GM23248 (cell line): ENCODE data around the gene DGKE. TPM values are rescaled to one million over a fixed set of nuclear protein-coding genes. Genes with fewer than 3 reads are reported as not detected.

ENCODE experiments used
- DNase-seq: peaks from one replicate; pipeline ENCODE4 v3.0.0-alpha.2; 2015
- H2AFZ ChIP-seq: fragments of 200-600 bp; sonication (generic); 2 replicates; pipeline ENCODE4 v1.6.1; 2016; ENCODE audit warnings: antibody characterized with exemption
- H3F3A ChIP-seq: fragments of 200-600 bp; sonication (generic); 2 replicates; pipeline ENCODE4 v1.6.1; 2016; ENCODE audit warnings: mild to moderate bottlenecking, antibody characterized with exemption, mixed run types; ENCODE audit not compliant: insufficient read depth
- H3K27ac ChIP-seq: fragments of 200-600 bp; sonication (generic); 2 replicates; pipeline ENCODE4 v1.5.1; 2016; ENCODE audit warnings: mild to moderate bottlenecking
- H3K27me3 ChIP-seq: fragments of 200-600 bp; sonication (generic); replicated peaks from 2 replicates; pipeline ENCODE4 v1.6.1; 2016; ENCODE audit warnings: mild to moderate bottlenecking; ENCODE audit not compliant: insufficient read depth
- H3K36me3 ChIP-seq: fragments of 200-600 bp; sonication (generic); 2 replicates; pipeline ENCODE4 v1.6.1; 2016; ENCODE audit warnings: low read depth, mild to moderate bottlenecking
- H3K4me1 ChIP-seq: fragments of 200-600 bp; sonication (generic); 2 replicates; pipeline ENCODE4 v1.6.1; 2016; ENCODE audit warnings: mild to moderate bottlenecking; ENCODE audit not compliant: insufficient read depth
- H3K4me2 ChIP-seq: fragments of 200-600 bp; sonication (generic); one replicate; pipeline ENCODE4 v1.6.1; 2016; ENCODE audit warnings: mild to moderate bottlenecking; ENCODE audit not compliant: unreplicated experiment
- H3K4me3 ChIP-seq: fragments of 200-600 bp; sonication (generic); 2 replicates; pipeline ENCODE4 v1.5.1; 2016; ENCODE audit warnings: mild to moderate bottlenecking
- H3K79me2 ChIP-seq: fragments of 200-600 bp; sonication (generic); 2 replicates; pipeline ENCODE4 v1.6.1; 2016; ENCODE audit warnings: mild to moderate bottlenecking; ENCODE audit not compliant: insufficient read depth
- H3K9ac ChIP-seq: fragments of 200-600 bp; sonication (generic); 2 replicates; pipeline ENCODE4 v1.6.1; 2016; ENCODE audit warnings: mild to moderate bottlenecking
- H3K9me2 ChIP-seq: fragments of 200-600 bp; sonication (generic); 2 replicates; pipeline ENCODE4 v1.6.1; 2016; ENCODE audit warnings: mixed run types, mild to moderate bottlenecking, moderate library complexity; ENCODE audit not compliant: insufficient read depth
- H3K9me3 ChIP-seq: fragments of 200-600 bp; sonication (generic); one replicate; pipeline ENCODE4 v1.6.1; 2017; ENCODE audit warnings: low read depth
- H4K20me1 ChIP-seq: fragments of 200-600 bp; sonication (generic); 2 replicates; pipeline ENCODE4 v1.6.0; 2016; ENCODE audit not compliant: insufficient read depth
- EZH2 ChIP-seq: fragments of 200-600 bp; sonication (generic); IDR thresholded peaks from 2 replicates; pipeline ENCODE4 v1.6.1; 2018; ENCODE audit warnings: antibody characterized with exemption, mild to moderate bottlenecking; ENCODE audit not compliant: insufficient read depth, poor library complexity, severe bottlenecking
- EZH2phosphoT487 ChIP-seq: fragments of 200-600 bp; sonication (generic); IDR thresholded peaks from 2 replicates; pipeline ENCODE4 v1.6.1; 2018; ENCODE audit warnings: antibody characterized with exemption, moderate library complexity, mild to moderate bottlenecking, low read depth; ENCODE audit not compliant: insufficient read depth
- WGBS, 2 experiments: methylation state at CpG; one replicate each; pipeline ENCODE4 v1.1.6; 2015 to 2017; ENCODE audit warnings: low lambda C conversion rate in 2 of 2, low coverage in 1 of 2; ENCODE audit errors: missing lambda C conversion rate in 2 of 2; 5-methylcytosine and 5-hydroxymethylcytosine counted together
- in situ Hi-C: fragments of 300-500 bp; cut with MboI; formaldehyde crosslinking; loops from 2 replicates; pipeline ENCODE4 v1.15.0; 2020
- polyA plus RNA-seq: library from polyadenylated mRNA; unstranded; fragments of >200 nt; fragmentation: Nextera tagmentation; extraction: Ambion mirVana; gene quantifications from 2 replicates; pipeline ENCODE4 v1.2.1, GENCODE V29; 2016
- total RNA-seq: library from RNA; depleted of rRNA; stranded (reverse); fragments of >200 nt; shearing (Covaris generic); gene quantifications from 2 replicates; pipeline ENCODE4 v1.2.3, GENCODE V29; 2014

The DGKE gene
- total and polyA plus RNA-seq, 2 experiments from 2014 or later: 1.9 to 2.8 TPM

- DNase-seq: peak; percentile 75
- no peaks in the 10 kb centered on the region for H4K20me1 ChIP-seq
- no peak overlapping the region for H3K4me2 ChIP-seq
- peaks cover 6% of the 10 kb centered on the region for H3K4me1 ChIP-seq
- 17% methylated on average over 2 of the region's 2 CpGs for WGBS, 2 experiments
- H3K36me3 ChIP-seq: no peaks in the 10 kb centered on the region
- peak overlapping the region; percentile 53 for H3K27ac ChIP-seq
- TF ChIP-seq EZH2: no peak
- TF ChIP-seq EZH2phosphoT487: no peak
- H3K27me3 ChIP-seq: no peaks in the 10 kb centered on the region
- H3K4me3 ChIP-seq: no peak overlapping the region
- in situ Hi-C loops: no loop called here
- no peaks in the 10 kb centered on the region for H3K9me2 ChIP-seq
- H3F3A ChIP-seq: peaks cover 22% of the 10 kb centered on the region
- no peak overlapping the region for H2AFZ ChIP-seq
- no peaks in the 10 kb centered on the region for H3K79me2 ChIP-seq
- H3K9me3 ChIP-seq: no peaks in the 10 kb centered on the region
- no peak overlapping the region for H3K9ac ChIP-seq
Observed at GRCh38 chr17:56867948-56868376, 34.0 kb downstream of the DGKE start.

- Histone ChIP-seq H3F3A (peaks cover 22% of the 10 kb centered on the region), H3K4me2 (no peak overlapping the region), H3K9ac (no peak overlapping the region), H3K4me3 (no peak overlapping the region), H2AFZ (no peak overlapping the region), H3K4me1 (peaks cover 6% of the 10 kb centered on the region), H3K9me3 (no peaks in the 10 kb centered on the region), H3K27me3 (no peaks in the 10 kb centered on the region), H3K79me2 (no peaks in the 10 kb centered on the region), H3K27ac (no peak overlapping the region), H3K36me3 (no peaks in the 10 kb centered on the region), H3K9me2 (no peaks in the 10 kb centered on the region), H4K20me1 (no peaks in the 10 kb centered on the region)
- TF ChIP-seq EZH2phosphoT487: no peak
- TF ChIP-seq EZH2: no peak
- DNase-seq: no peak
- in situ Hi-C loops: no loop called here
- 94 to 96% methylated on average over 3 of the region's 3 CpGs for WGBS, 2 experiments
Observed at GRCh38 chr17:56868716-56869115, 34.8 kb downstream of the DGKE start.

GRCh38 chr17:56870081-56870651, 36.2 kb downstream of the DGKE start:
- no peaks in the 10 kb centered on the region for H3K79me2 ChIP-seq
- TF ChIP-seq EZH2: no peak
- TF ChIP-seq EZH2phosphoT487: no peak
- H3K36me3 ChIP-seq: no peaks in the 10 kb centered on the region
- in situ Hi-C loops: no loop called here
- H3K9me3 ChIP-seq: no peaks in the 10 kb centered on the region
- WGBS, 2 experiments: 86 to 91% methylated on average over 4 of the region's 4 CpGs
- H3K9me2 ChIP-seq: no peaks in the 10 kb centered on the region
- H3K27ac ChIP-seq: no peak overlapping the region
- H3F3A ChIP-seq: peaks cover 22% of the 10 kb centered on the region
- no peak overlapping the region for H2AFZ ChIP-seq
- H3K4me2 ChIP-seq: no peak overlapping the region
- peaks cover 6% of the 10 kb centered on the region for H3K4me1 ChIP-seq
- no peaks in the 10 kb centered on the region for H4K20me1 ChIP-seq
- no peaks in the 10 kb centered on the region for H3K27me3 ChIP-seq
- no peak overlapping the region for H3K4me3 ChIP-seq
- DNase-seq: no peak
- no peak overlapping the region for H3K9ac ChIP-seq

- WGBS, 2 experiments: 78 to 83% methylated on average over 7 of the region's 7 CpGs
- in situ Hi-C loops: no loop called here
Observed at GRCh38 chr17:56876766-56877179, 42.8 kb downstream of the DGKE start.

More at GRCh38 chr17:56876766-56877179, 42.8 kb downstream of the DGKE start:
- Histone ChIP-seq H3K4me1 (no peaks in the 10 kb centered on the region), H3K9me2 (no peaks in the 10 kb centered on the region), H3K36me3 (no peaks in the 10 kb centered on the region), H3K27me3 (no peaks in the 10 kb centered on the region), H2AFZ (no peak overlapping the region), H3K4me3 (no peak overlapping the region), H3K4me2 (no peak overlapping the region), H3K27ac (no peak overlapping the region), H3F3A (no peaks in the 10 kb centered on the region), H3K9me3 (no peaks in the 10 kb centered on the region), H3K9ac (no peak overlapping the region), H4K20me1 (no peaks in the 10 kb centered on the region), H3K79me2 (no peaks in the 10 kb centered on the region)
- DNase-seq: no peak
- no peak for TF ChIP-seq EZH2
- TF ChIP-seq EZH2phosphoT487: no peak
